Psoas muscle (tissue), 8 donors: ENCODE data around the gene UQCR11. TPM values are rescaled to one million over a fixed set of nuclear protein-coding genes. Genes with fewer than 3 reads are reported as not detected.
A peak's percentile ranks its signal among the peaks of the same experiment; 100 is the strongest.

Source experiments
- ATAC-seq, 4 donors: fragments of 200-7000 bp; cut with Tn5 transposase; one replicate each; pipeline ENCODE4 v1.9.1; 2020; ENCODE audit warnings: moderate library complexity in 3 of 4, mild to moderate bottlenecking in 2 of 4
- DNase-seq, 2 donors: peaks; one replicate each; pipeline ENCODE4 v3.0.0-alpha.2; 2020
- H3K27ac ChIP-seq: fragments of 200-600 bp; one replicate; pipeline ENCODE4 v1.8.0; 2022
- H3K27me3 ChIP-seq, 3 donors: fragments of 200-600 bp in 1 of 3; one replicate each; pipeline versions ENCODE4 v1.6.1 to v1.8.0; 2013 to 2022; ENCODE audit warnings: low read length in 2 of 3, mild to moderate bottlenecking in 2 of 3, moderate library complexity in 1 of 3; ENCODE audit not compliant: insufficient read depth in 3 of 3
- H3K36me3 ChIP-seq, 2 donors: fragments of 200-600 bp in 1 of 2; one replicate each; pipeline versions ENCODE4 v1.6.1 to v1.8.0; 2013 to 2022; ENCODE audit warnings: low read depth in 1 of 2, mild to moderate bottlenecking in 1 of 2, moderate library complexity in 1 of 2; ENCODE audit not compliant: insufficient read depth in 1 of 2
- H3K4me1 ChIP-seq: fragments of 200-600 bp; one replicate; pipeline ENCODE4 v1.8.0; 2022
- H3K4me3 ChIP-seq: fragments of 200-600 bp; one replicate; pipeline ENCODE4 v1.8.0; 2022; ENCODE audit warnings: mild to moderate bottlenecking
- H3K9me3 ChIP-seq: fragments of 200-600 bp; one replicate; pipeline ENCODE4 v1.8.0; 2022
- CTCF ChIP-seq: fragments of 200-600 bp; IDR thresholded peaks from one replicate; pipeline ENCODE4 v1.8.0; 2022; ENCODE audit warnings: antibody characterized with exemption
- WGBS, 3 donors: extraction: QIAGEN DNeasy Blood & Tissue Kit; methylation state at CpG; one replicate each; pipeline versions ENCODE4 v1.1.6 to v1.1.7; 2013; 5-methylcytosine and 5-hydroxymethylcytosine counted together
- intact Hi-C, 2 donors: fragments of 100-400 bp; cut with DNase I; formaldehyde crosslinking; loops; one replicate each; pipeline versions ENCODE4 v1.11.0 to v1.14.2; 2022
- polyA plus RNA-seq, 3 donors: library from polyadenylated mRNA; stranded (reverse); fragments of 200-250 nt; gene quantifications; one replicate each; pipeline ENCODE4 v1.2.3, GENCODE V29; 2013
- total RNA-seq, 4 donors: library from RNA; stranded (reverse); fragmentation: NEBNext Ultra II Directional in 2 of 4; extraction: Animal tissue kit (Norgen Biotek cat#: 25700) in 2 of 4; gene quantifications; one replicate each; pipeline versions ENCODE4 v1.2.1 to v1.2.4, GENCODE V29; 2021 to 2023
- donor health status: healthy with polysubstance abuse.
- donor health status: DM: no; HTN: no; CAD: no; lungs with moderate emphysema.
- donor health status: Bipolar disorder and iron deficiency.
- donor health status: healthy.
- donor health status: DM: yes; HTN: yes; CAD: no.
- donor health status: DM: no; HTN: no; CAD: no.
- donor health status: DM: no; HTN: no; CAD: no.
- donor health status: DM: yes; HTN: yes; CAD: no.

The UQCR11 gene
- total and polyA plus RNA-seq, 7 donors = 320 to 534 (median 408) TPM

GRCh38 chr19:1577090-1577928, 28.0 kb downstream of the UQCR11 start:
- DNase-seq = no peak
- no peak for TF ChIP-seq CTCF
- Histone ChIP-seq H3K4me1 (no peaks in the 10 kb centered on the region), H3K27me3 (no peaks in the 10 kb centered on the region), H3K4me3 (no peak overlapping the region), H3K27ac (no peak overlapping the region), H3K36me3 (peaks cover 7 to 63% of the 10 kb centered on the region in 2 donors), H3K9me3 (no peaks in the 10 kb centered on the region)
- ATAC-seq = no peak
- intact Hi-C loops = no loop called here
- 78 to 82% (median 81%) methylated on average over 40 to 41 of the region's 41 CpGs for WGBS, 3 donors

- Histone ChIP-seq H3K27me3 (no peaks in the 10 kb centered on the region), H3K4me3 (no peak overlapping the region), H3K9me3 (no peaks in the 10 kb centered on the region), H3K36me3 (peaks cover 7 to 55% of the 10 kb centered on the region in 2 donors), H3K4me1 (no peaks in the 10 kb centered on the region), H3K27ac (no peak overlapping the region)
- DNase-seq (no peak), ATAC-seq (no peak)
- intact Hi-C loops = no loop called here
- WGBS, 3 donors = 83 to 89% (median 85%) methylated on average over 29 to 30 of the region's 30 CpGs
- no peak for TF ChIP-seq CTCF
Measured at GRCh38 chr19:1576242-1577089, 28.8 kb downstream of the UQCR11 start.

- no peak overlapping the region for H3K4me3 ChIP-seq
- TF ChIP-seq CTCF = no peak
- H3K36me3 ChIP-seq = peaks cover 5 to 46% of the 10 kb centered on the region in 2 donors
- no peaks in the 10 kb centered on the region for H3K9me3 ChIP-seq
- H3K4me1 ChIP-seq = no peaks in the 10 kb centered on the region
- H3K27ac ChIP-seq = no peak overlapping the region
- no peak for DNase-seq
- 79 to 84% (median 82%) methylated on average over 22 of the region's 22 CpGs for WGBS, 3 donors
- peak in 2 of 4 donors; percentile 12 to 24 for ATAC-seq
- intact Hi-C loops = no loop called here
- no peaks in the 10 kb centered on the region for H3K27me3 ChIP-seq
Measured at GRCh38 chr19:1575323-1576241, 29.7 kb downstream of the UQCR11 start.

- TF ChIP-seq CTCF = no peak
- no peaks in the 10 kb centered on the region for H3K4me1 ChIP-seq
- H3K27ac ChIP-seq = no peak overlapping the region
- H3K4me3 ChIP-seq = no peak overlapping the region
- DNase-seq (no peak), ATAC-seq (no peak)
- peaks cover 0 to 36% of the 10 kb centered on the region in 2 donors for H3K36me3 ChIP-seq
- H3K27me3 ChIP-seq = no peaks in the 10 kb centered on the region
- no peaks in the 10 kb centered on the region for H3K9me3 ChIP-seq
- intact Hi-C loops = no loop called here
- WGBS, 3 donors = 78 to 82% (median 82%) methylated on average over 34 of the region's 34 CpGs
Measured at GRCh38 chr19:1574354-1575136, 30.7 kb downstream of the UQCR11 start.
